ENCODE data around the gene RHOB. TPM values are rescaled to one million over a fixed set of nuclear protein-coding genes. Genes with fewer than 3 reads are reported as not detected.

RHOB gene
- total and polyA plus RNA-seq, 2 of the 13 experiments (the other 11 are each of a cell fraction or from before 2014, with no cell fraction given), result 192 to 268 TPM

GRCh38 chr2:20438334-20439192 lies 8.3 kb upstream of the RHOB start (continued):
- TF ChIP-seq MLXIP (CRISPR knock-in tag; IDR thresholded peaks at IDR 0.05; ENCODE audit: borderline replicate concordance), result no peak
- no peak for TF ChIP-seq HNRNPL (IDR thresholded peaks at IDR 0.05; ENCODE audit: low read depth, low read length)
- TF ChIP-seq ZFP1 (CRISPR knock-in tag; IDR thresholded peaks at IDR 0.05), result no peak
- no peak for TF ChIP-seq ZSCAN22 (CRISPR knock-in tag; IDR thresholded peaks at IDR 0.05)
- TF ChIP-seq FOXK2 (IDR thresholded peaks at IDR 0.05), result no peak
- TF ChIP-seq PITX1 (CRISPR knock-in tag; IDR thresholded peaks at IDR 0.05), result no peak
- TF ChIP-seq MXD3 (CRISPR knock-in tag; IDR thresholded peaks at IDR 0.05), result no peak
- TF ChIP-seq ZNF30 (CRISPR knock-in tag; IDR thresholded peaks at IDR 0.05), result no peak
- TF ChIP-seq, protein P1, sequence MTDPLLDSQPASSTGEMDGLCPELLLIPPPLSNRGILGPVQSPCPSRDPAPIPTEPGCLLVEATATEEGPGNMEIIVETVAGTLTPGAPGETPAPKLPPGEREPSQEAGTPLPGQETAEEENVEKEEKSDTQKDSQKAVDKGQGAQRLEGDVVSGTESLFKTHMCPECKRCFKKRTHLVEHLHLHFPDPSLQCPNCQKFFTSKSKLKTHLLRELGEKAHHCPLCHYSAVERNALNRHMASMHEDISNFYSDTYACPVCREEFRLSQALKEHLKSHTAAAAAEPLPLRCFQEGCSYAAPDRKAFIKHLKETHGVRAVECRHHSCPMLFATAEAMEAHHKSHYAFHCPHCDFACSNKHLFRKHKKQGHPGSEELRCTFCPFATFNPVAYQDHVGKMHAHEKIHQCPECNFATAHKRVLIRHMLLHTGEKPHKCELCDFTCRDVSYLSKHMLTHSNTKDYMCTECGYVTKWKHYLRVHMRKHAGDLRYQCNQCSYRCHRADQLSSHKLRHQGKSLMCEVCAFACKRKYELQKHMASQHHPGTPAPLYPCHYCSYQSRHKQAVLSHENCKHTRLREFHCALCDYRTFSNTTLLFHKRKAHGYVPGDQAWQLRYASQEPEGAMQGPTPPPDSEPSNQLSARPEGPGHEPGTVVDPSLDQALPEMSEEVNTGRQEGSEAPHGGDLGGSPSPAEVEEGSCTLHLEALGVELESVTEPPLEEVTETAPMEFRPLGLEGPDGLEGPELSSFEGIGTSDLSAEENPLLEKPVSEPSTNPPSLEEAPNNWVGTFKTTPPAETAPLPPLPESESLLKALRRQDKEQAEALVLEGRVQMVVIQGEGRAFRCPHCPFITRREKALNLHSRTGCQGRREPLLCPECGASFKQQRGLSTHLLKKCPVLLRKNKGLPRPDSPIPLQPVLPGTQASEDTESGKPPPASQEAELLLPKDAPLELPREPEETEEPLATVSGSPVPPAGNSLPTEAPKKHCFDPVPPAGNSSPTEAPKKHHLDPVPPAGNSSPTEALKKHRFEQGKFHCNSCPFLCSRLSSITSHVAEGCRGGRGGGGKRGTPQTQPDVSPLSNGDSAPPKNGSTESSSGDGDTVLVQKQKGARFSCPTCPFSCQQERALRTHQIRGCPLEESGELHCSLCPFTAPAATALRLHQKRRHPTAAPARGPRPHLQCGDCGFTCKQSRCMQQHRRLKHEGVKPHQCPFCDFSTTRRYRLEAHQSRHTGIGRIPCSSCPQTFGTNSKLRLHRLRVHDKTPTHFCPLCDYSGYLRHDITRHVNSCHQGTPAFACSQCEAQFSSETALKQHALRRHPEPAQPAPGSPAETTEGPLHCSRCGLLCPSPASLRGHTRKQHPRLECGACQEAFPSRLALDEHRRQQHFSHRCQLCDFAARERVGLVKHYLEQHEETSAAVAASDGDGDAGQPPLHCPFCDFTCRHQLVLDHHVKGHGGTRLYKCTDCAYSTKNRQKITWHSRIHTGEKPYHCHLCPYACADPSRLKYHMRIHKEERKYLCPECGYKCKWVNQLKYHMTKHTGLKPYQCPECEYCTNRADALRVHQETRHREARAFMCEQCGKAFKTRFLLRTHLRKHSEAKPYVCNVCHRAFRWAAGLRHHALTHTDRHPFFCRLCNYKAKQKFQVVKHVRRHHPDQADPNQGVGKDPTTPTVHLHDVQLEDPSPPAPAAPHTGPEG (CRISPR knock-in tag; IDR thresholded peaks at IDR 0.05), result no peak
- TF ChIP-seq MATR3 (CRISPR knock-in tag; IDR thresholded peaks at IDR 0.05), result no peak
- no peak; the same call in 1 of the 2 replicates for TF ChIP-seq IKZF5 (CRISPR knock-in tag; IDR thresholded peaks at IDR 0.05)
- TF ChIP-seq RBFOX2 (IDR thresholded peaks at IDR 0.05; ENCODE audit: low read depth, low read length), result no peak
- no peak for TF ChIP-seq TMF1 (CRISPR knock-in tag; IDR thresholded peaks at IDR 0.05; ENCODE audit: low read depth)
- TF ChIP-seq CBX5 (CRISPR knock-in tag; IDR thresholded peaks at IDR 0.05; ENCODE audit: borderline replicate concordance), result no peak
- TF ChIP-seq ZNF83 (CRISPR knock-in tag; IDR thresholded peaks at IDR 0.05; ENCODE audit: borderline replicate concordance), result no peak
- TF ChIP-seq, protein P2, sequence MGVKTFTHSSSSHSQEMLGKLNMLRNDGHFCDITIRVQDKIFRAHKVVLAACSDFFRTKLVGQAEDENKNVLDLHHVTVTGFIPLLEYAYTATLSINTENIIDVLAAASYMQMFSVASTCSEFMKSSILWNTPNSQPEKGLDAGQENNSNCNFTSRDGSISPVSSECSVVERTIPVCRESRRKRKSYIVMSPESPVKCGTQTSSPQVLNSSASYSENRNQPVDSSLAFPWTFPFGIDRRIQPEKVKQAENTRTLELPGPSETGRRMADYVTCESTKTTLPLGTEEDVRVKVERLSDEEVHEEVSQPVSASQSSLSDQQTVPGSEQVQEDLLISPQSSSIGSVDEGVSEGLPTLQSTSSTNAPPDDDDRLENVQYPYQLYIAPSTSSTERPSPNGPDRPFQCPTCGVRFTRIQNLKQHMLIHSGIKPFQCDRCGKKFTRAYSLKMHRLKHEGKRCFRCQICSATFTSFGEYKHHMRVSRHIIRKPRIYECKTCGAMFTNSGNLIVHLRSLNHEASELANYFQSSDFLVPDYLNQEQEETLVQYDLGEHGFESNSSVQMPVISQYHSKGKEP (CRISPR knock-in tag; IDR thresholded peaks at IDR 0.05), result no peak
- no peak for TF ChIP-seq GLI4 (CRISPR knock-in tag; IDR thresholded peaks at IDR 0.05; ENCODE audit: borderline replicate concordance)
- TF ChIP-seq SMAD9 (CRISPR knock-in tag; IDR thresholded peaks at IDR 0.05), result no peak
